Erythroblast (primary cell): ENCODE data around the gene GRIK5.
"Not testable (repeated sequence)": the region's sequence is repeated elsewhere in the genome, so short reads cannot be mapped to it uniquely, and the experiment has no call there.

ENCODE experiments used
- GATA1 ChIP-seq: IDR thresholded peaks from 2 replicates; pipeline ENCODE4 v1.6.1; 2011; ENCODE audit warnings: low read depth, mild to moderate bottlenecking, control low read depth, low read length, moderate library complexity
- POLR2A ChIP-seq: IDR thresholded peaks from 2 replicates; pipeline ENCODE4 v1.6.1; 2011; ENCODE audit warnings: mild to moderate bottlenecking, low read length

- not testable (repeated sequence) for TF ChIP-seq POLR2A, GATA1
Observed at GRCh38 chr19:42012747-42013146, 57.3 kb downstream of the GRIK5 start.
